Peyer's patch (tissue), 4 donors: ENCODE data around the gene RGMA. TPM values are rescaled to one million over a fixed set of nuclear protein-coding genes. Genes with fewer than 3 reads are reported as not detected.
"Not testable (repeated sequence)": the region's sequence is repeated elsewhere in the genome, so short reads cannot be mapped to it uniquely, and the experiment has no call there.

Source experiments
- DNase-seq, 3 donors: peaks; one replicate each; pipeline ENCODE4 v3.0.0-alpha.2; 2017 to 2019
- H3K27ac ChIP-seq, 4 donors: fragments of 200-600 bp; sonication (generic); one replicate each; pipeline ENCODE4 v1.5.1; 2016 to 2019
- H3K27me3 ChIP-seq, 2 donors: fragments of 200-600 bp; sonication (generic); one replicate each; pipeline ENCODE4 v1.5.1; 2019
- H3K36me3 ChIP-seq, 3 donors: fragments of 200-600 bp; sonication (generic); one replicate each; pipeline ENCODE4 v1.5.1; 2016 to 2019
- H3K4me1 ChIP-seq, 4 donors: fragments of 200-600 bp; sonication (generic); one replicate each; pipeline ENCODE4 v1.5.1; 2016 to 2019
- H3K4me3 ChIP-seq, 4 donors: fragments of 200-600 bp; sonication (generic); 1 replicate in 3 of 4; 2 replicates in 1 of 4; pipeline ENCODE4 v1.5.1; 2016 to 2019; ENCODE audit warnings: mild to moderate bottlenecking in 1 of 4
- H3K9me3 ChIP-seq, 4 donors: fragments of 200-600 bp; sonication (generic); one replicate each; pipeline ENCODE4 v1.5.1; 2016 to 2019; ENCODE audit warnings: mild to moderate bottlenecking in 1 of 4
- CTCF ChIP-seq, 6 experiments: fragments of 450-650 bp in 4 of 6; fragments of 200-600 bp in 2 of 6; sonication (generic) in 1 of 6; IDR thresholded peaks; one replicate each; pipeline ENCODE4 v1.5.1; 2017 to 2019; ENCODE audit warnings: antibody characterized with exemption in 6 of 6, mild to moderate bottlenecking in 3 of 6, moderate library complexity in 1 of 6
- POLR2A ChIP-seq, 2 donors: fragments of 450-650 bp; IDR thresholded peaks; one replicate each; pipeline ENCODE4 v1.5.1; 2017; ENCODE audit warnings: antibody characterized with exemption in 2 of 2, mild to moderate bottlenecking in 2 of 2, moderate library complexity in 2 of 2
- total RNA-seq, 4 donors: library from RNA; depleted of rRNA; stranded (reverse); fragments of >200 nt; gene quantifications; one replicate each; pipeline ENCODE4 v1.1.0, GENCODE V29; 2016

Gene RGMA
- total RNA-seq, 4 donors from 2014 or later = 1.8 to 18.8 (median 9.3) TPM

- Histone ChIP-seq H3K4me3 (no peak overlapping the region), H3K27me3 (no peaks in the 10 kb centered on the region), H3K9me3 (no peaks in the 10 kb centered on the region), H3K27ac (no peak overlapping the region), H3K36me3 (no peaks in the 10 kb centered on the region), H3K4me1 (peaks cover 0 to 17% (median 1%) of the 10 kb centered on the region in 4 donors)
- TF ChIP-seq CTCF (IDR thresholded peaks at IDR 0.05) (no peak), POLR2A (IDR thresholded peaks at IDR 0.05) (no peak)
- DNase-seq = peak in 2 of 3 donors; percentile 19 to 35
These were observed 54.5 kb downstream of the RGMA start for GRCh38 chr15:93034512-93034911.

GRCh38 chr15:93033434-93034045 lies 55.5 kb downstream of the RGMA start:
- H3K9me3 ChIP-seq = no peaks in the 10 kb centered on the region
- no peaks in the 10 kb centered on the region for H3K36me3 ChIP-seq
- TF ChIP-seq CTCF (IDR thresholded peaks at IDR 0.05) = no peak
- TF ChIP-seq POLR2A (IDR thresholded peaks at IDR 0.05) = no peak
- DNase-seq = peak in 2 of 3 donors; percentile 24 to 29
- H3K4me1 ChIP-seq = peaks cover 0 to 25% (median 1%) of the 10 kb centered on the region in 4 donors
- no peaks in the 10 kb centered on the region for H3K27me3 ChIP-seq
- H3K27ac ChIP-seq = no peak overlapping the region
- no peak overlapping the region for H3K4me3 ChIP-seq

GRCh38 chr15:93032515-93033206 lies 56.4 kb downstream of the RGMA start:
- H3K9me3 ChIP-seq, H3K4me3 ChIP-seq: not testable (repeated sequence)
- DNase-seq = peak in 2 of 3 donors; percentile 23 to 27

GRCh38 chr15:93031557-93032384 lies 57.2 kb downstream of the RGMA start:
- H3K9me3 ChIP-seq, H3K4me3 ChIP-seq, H3K36me3 ChIP-seq, H3K27me3 ChIP-seq, H3K27ac ChIP-seq: not testable (repeated sequence)
- peak in 2 of 3 donors; percentile 15 to 41 for DNase-seq
- peaks cover 0 to 30% (median 1%) of the 10 kb centered on the region in 4 donors for H3K4me1 ChIP-seq

More at GRCh38 chr15:93032515-93033206, 56.4 kb downstream of the RGMA start:
- not testable (repeated sequence) for H3K36me3 ChIP-seq, H3K27me3 ChIP-seq, H3K27ac ChIP-seq
- peaks cover 0 to 30% (median 1%) of the 10 kb centered on the region in 4 donors for H3K4me1 ChIP-seq

- Histone ChIP-seq H3K4me1 (peaks cover 0 to 30% (median 1%) of the 10 kb centered on the region in 4 donors), H3K9me3 (no peaks in the 10 kb centered on the region), H3K27ac (no peak overlapping the region), H3K27me3 (no peaks in the 10 kb centered on the region), H3K36me3 (peaks cover 0 to 4% (median 0%) of the 10 kb centered on the region in 3 donors), H3K4me3 (no peak overlapping the region)
- TF ChIP-seq CTCF (IDR thresholded peaks at IDR 0.05) (no peak), POLR2A (IDR thresholded peaks at IDR 0.05) (no peak)
- peak in 1 of 3 donors; percentile 44 for DNase-seq
These were observed 57.9 kb downstream of the RGMA start for GRCh38 chr15:93031103-93031464.

- Histone ChIP-seq H3K9me3 (no peaks in the 10 kb centered on the region), H3K27ac (peak overlapping the region in 3 of 4 donors; percentile 27 to 75 (median 46)), H3K36me3 (peaks cover 0 to 10% (median 0%) of the 10 kb centered on the region in 3 donors), H3K4me1 (peaks cover 0 to 30% (median 1%) of the 10 kb centered on the region in 4 donors), H3K4me3 (no peak overlapping the region), H3K27me3 (no peaks in the 10 kb centered on the region)
- TF ChIP-seq CTCF (IDR thresholded peaks at IDR 0.05) = peak; percentile 50 to 91 (median 77)
- TF ChIP-seq POLR2A (IDR thresholded peaks at IDR 0.05) = no peak
- peak; percentile 58 to 86 (median 69) for DNase-seq
These were observed 58.4 kb downstream of the RGMA start for GRCh38 chr15:93030430-93031102.
